Right lobe of liver (tissue), 4 donors: ENCODE results near the gene KRT71.

Source experiments
- CTCF ChIP-seq, 4 donors: fragments of 200-600 bp in 3 of 4; fragments of 450-650 bp in 1 of 4; IDR thresholded peaks; one replicate each; pipeline versions ENCODE4 v1.5.1 to v1.8.0; 2016 to 2022; ENCODE audit warnings: antibody characterized with exemption in 4 of 4, mild to moderate bottlenecking in 2 of 4
- POLR2A ChIP-seq: fragments of 450-650 bp; IDR thresholded peaks from one replicate; pipeline ENCODE4 v1.6.1; 2017; ENCODE audit warnings: antibody characterized with exemption, mild to moderate bottlenecking
- donor health status: DM: no; HTN: no; CAD: no.
- donor health status: DM: no; HTN: no; CAD: no.
- donor health status: DM: no; HTN: yes; CAD: no.

DNA sequence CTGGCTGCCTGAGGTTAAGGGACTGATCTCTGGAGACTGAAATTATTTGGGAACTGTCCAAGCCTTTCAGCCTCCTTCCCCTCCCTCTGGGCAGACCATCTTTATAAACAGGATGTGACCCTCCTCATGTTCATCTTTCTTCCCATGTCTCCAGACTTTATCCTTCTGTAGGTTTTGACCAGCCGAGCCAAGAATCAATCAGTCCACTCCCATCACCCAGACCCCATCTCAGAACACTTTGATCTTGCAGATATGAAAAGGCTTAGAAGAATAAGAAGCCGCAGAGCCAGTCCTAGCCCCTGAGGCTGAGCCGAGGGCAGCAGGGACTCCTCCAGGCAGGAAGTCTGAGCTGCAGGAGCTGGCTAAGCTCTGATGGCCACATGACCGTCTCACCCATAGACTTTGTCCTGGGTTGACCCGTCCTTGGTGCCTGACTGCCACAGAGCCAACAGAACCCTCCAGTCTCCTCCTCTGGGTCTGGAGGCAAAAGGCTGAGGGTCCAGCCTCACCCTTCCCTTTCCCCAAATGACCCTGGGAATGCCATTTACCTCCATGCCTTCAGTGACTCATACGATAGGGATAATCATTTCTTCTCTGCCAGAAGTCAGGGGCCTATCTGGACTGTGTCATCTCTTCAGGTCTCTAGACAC lies 1.6 kb downstream of the KRT71 start:
- no peak for TF ChIP-seq CTCF (IDR thresholded peaks at IDR 0.05)
- no peak for TF ChIP-seq POLR2A
